MM.1S (cell line): ENCODE data around the gene TMEFF1.

Experiments used
- EZH2 ChIP-seq: fragments of 300-600 bp; sonication (generic); optimal IDR thresholded peaks from 2 replicates; pipeline ENCODE3; 2017; ENCODE audit warnings: low read depth, mild to moderate bottlenecking, antibody characterized with exemption, low read length, mixed read lengths
- TF ChIP-seq, protein P1 (sequence below): fragments of 300-600 bp; sonication (generic); IDR thresholded peaks from 2 replicates; pipeline ENCODE4 v1.5.1; 2016; ENCODE audit warnings: antibody characterized with exemption, low read length, mixed read lengths

DNA sequence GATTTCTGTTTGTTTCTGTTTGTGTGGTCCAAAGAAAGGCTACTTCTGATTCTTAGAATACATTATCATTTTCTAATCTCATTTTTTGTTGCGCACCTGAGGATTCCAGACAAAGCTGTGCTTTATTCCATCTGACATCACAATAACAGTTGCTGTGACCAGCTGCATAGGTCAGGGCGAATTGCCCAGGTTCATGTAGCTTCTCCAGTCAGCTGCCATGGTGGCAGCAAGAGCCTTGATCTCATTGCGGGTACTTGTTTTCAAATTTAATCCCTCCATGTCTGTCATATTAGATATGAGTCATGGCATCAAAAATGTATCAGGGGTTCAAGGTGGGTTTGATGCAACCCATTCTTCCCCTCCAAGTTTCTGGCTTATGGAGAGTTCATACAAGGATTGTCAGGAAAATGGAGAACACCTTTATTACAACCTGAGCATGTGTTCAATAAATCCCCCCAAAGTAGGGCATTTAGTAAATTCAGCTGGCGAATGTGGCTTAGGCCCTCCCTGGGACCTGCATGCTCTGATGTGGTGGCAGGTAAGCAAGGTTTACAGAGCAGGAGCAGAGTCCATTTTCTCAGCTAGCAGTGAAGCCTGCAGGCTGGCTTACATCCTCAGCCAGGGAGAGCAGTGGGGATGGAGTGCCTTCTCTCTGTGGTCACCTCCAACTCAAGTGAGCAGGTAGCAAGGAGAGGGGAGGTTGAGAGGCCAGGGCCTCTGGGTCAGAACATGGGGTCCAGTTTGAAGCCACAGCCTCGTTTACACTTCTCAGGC is 118.9 kb downstream of the TMEFF1 start:
- TF ChIP-seq, protein P1, sequence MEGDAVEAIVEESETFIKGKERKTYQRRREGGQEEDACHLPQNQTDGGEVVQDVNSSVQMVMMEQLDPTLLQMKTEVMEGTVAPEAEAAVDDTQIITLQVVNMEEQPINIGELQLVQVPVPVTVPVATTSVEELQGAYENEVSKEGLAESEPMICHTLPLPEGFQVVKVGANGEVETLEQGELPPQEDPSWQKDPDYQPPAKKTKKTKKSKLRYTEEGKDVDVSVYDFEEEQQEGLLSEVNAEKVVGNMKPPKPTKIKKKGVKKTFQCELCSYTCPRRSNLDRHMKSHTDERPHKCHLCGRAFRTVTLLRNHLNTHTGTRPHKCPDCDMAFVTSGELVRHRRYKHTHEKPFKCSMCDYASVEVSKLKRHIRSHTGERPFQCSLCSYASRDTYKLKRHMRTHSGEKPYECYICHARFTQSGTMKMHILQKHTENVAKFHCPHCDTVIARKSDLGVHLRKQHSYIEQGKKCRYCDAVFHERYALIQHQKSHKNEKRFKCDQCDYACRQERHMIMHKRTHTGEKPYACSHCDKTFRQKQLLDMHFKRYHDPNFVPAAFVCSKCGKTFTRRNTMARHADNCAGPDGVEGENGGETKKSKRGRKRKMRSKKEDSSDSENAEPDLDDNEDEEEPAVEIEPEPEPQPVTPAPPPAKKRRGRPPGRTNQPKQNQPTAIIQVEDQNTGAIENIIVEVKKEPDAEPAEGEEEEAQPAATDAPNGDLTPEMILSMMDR, result no peak
- TF ChIP-seq EZH2, result no peak
